ENCODE results near the gene AMOTL2.

Gene AMOTL2

DNA sequence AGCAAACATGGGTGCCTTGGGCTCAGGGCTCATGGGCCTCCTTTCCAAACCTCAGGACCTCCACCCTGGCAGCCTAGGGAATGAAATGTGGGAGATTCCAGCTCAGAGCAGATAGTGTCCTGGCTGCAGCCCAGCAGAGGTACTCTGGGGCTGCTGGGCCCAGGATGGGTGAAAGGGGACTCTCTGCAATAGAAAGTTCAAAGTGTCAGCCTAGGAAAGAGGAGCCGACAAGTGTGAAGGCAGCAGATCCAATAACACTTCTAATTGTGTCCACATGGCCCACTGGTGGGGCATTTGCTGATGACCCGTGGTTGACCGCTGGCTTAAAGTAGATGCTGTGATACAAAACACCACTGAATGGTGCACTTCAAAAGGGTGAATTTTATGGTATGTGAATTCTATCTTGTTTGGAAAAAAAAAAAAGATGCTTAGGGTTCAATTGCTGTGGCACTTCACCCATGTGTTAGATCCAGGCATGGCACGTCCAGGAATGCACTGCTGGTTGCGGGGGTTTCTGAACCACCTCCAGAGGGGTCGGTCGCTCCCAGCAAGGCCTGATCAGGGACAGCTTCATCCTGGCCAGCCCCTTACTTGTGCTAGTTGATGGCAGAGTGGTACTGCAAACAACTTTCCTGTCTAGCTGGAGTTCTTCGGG lies 20.9 kb downstream of the AMOTL2 start:
- DNase-seq (ENCODE audit: low spot score), result no peak

DNA sequence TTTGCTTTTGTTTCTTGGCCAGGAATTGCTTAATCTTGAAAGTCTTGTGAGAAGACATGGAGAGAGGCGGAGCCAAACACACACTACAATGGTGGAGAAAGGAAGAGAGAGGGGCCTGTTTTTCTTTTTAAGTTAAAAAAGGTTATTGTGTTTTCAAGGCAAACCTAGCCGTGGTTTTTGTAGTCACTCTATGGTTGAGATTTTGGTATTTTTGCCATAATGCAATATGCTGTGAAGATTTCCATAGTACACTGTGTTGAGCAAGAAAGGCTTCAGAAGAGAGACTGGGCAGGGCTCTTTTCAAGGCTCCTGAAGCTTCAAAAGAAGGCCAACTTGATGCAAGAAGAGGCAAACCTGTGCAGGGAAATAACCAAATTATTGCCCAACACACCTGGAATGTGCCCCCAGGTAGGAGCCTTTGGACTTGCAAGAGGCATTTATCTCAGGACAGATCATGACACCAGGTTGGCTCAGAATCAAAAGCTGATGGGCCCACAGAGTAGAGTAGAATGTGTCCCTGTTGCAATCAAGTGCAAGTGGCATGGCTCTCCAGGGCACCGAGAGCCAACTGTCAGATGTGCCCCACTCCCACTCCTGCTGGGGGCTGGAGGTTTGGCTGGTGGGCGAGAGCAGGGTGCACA lies 22.1 kb downstream of the AMOTL2 start:
- no peak for DNase-seq (ENCODE audit: low spot score)

DNA sequence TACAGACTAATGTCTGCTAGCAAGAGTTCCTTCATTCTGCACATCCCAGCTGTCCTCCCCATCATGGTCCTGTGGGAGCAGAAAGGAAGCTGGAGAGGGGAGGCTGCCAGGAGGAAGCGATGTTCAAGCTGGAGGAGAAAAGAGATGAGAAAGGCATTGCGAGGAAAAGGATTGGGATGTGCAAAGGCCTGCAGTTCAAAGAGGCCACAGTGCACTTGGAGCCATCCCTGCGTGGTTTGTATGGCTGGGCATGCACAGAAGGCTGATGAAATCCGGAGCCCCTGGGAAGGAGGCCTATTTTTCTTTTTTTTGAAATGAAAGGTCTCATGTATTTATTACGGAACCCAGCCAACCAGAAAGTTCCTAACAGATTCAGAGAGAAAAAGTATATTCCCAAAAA lies 22.8 kb downstream of the AMOTL2 start:
- DNase-seq (ENCODE audit: low spot score), result no peak

DNA sequence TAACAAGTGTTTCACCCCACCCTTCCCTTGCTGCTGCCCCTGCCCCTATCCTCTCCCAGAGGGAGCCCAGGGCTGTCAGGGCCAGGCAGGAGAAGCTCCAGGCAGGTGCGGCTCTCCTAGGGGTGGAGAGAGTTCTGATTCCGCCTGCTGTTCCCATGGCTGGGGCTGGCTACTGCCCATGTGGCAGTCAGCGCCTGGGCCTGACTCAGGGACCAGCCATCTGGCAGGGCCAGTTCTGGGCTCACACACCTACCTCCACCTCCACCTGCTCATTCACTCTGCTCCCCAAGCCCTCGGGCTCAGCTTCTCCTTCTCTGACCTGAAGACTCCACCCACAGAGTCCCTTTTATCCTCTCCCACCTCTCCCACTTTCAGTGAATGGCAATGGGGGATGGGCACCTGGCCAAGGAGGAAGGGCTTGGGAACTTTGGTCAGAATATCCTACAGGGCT lies 23.4 kb downstream of the AMOTL2 start:
- DNase-seq (ENCODE audit: low spot score), result no peak

DNA sequence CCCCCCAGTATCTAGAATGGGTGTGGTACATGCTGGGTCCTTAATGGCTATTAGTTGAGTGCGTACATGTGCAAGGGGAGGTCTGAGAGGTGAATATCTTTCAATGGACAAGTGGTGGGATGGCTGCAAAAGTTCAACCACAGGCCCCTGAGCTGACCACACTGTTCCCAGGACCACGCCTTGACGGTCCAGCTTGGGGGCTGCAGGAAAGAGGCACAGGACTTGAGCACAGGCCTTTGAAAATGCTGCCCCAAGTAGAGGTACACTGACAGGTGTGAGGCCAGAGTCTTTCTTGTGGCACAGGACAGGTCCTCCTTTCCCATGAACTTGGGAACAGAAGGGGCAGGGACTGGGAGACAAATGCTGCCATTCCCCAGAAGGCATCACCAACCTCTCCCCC lies 24.0 kb downstream of the AMOTL2 start:
- DNase-seq (ENCODE audit: low spot score), result no peak

DNA sequence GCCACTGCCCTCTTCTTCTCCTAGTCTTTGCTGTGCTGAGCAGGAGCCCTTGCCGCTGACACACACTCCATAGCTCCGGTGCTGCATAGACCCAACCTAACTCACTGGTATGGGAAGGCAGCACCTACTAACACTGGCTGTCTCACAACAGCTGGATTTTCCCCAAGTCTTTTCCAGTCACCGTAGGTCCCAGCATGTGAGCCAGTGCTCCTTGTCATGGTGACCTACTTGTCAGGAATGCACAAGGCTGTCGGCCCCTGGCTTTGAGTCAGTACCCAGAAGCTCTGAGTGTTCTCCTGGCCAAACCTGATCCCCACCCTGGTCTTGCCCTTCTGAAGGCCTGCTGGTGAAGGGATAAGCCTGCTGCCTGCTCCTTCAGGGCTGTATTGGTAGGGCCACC lies 25.7 kb downstream of the AMOTL2 start:
- DNase-seq (ENCODE audit: low spot score), result no peak

DNA sequence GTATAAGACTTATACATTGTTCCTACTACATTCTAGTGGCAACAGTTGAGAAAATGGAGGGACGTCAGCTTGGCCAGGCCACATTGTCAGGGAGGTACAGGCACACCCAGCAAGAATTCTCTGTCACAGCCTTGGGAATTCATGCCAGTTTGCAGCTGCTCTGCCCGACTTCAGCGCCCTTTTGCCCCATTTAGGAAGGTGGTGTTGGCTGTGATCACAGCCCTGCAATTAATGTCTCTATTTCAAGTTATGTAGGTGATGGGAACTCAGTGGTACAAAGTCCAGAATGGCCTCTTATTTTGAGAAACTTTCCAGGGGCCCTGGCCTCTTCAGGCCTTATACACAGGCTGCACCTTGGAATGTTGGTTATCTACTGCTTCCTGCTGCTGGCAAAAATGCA lies 26.7 kb downstream of the AMOTL2 start:
- no peak for DNase-seq (ENCODE audit: low spot score)

DNA sequence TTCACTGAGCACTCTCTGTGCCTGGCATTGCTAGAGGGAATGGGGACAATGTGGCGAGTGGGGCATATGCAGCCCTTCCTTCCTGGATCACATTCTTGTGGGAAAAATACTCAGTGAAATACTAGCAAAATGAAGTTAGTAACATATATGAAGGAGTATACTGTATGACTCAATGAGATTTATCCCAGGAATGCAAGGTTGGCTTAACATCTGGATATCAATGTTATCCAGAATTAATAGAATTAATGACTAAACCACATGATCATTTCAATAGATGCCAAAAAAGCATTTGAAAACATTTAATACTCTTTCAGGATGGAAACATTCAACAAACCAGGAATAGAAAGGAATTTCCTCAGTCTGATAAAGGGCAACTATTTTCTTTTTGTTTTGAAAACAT lies 27.5 kb downstream of the AMOTL2 start:
- DNase-seq (ENCODE audit: low spot score), result no peak

DNA sequence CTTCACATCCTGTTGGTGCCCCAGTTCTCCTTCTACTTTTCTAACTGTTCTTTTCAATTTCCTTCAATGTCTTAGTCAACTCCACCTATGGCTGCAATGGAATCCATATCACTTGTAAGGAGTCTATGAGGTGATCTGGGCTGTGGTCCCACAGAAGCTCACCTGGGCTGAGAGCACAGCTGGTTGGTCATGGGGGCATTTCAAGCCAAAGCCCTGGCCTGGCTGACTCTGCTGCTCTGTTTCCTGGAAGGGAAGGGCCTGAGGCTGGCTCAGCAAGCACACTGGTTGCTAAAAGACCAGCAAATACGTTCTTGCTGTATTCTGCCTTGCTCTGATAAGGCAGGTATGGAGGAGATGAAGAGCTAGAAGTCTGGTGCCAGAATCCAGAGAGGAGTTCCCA lies 29.0 kb downstream of the AMOTL2 start:
- no peak for DNase-seq (ENCODE audit: low spot score)

DNA sequence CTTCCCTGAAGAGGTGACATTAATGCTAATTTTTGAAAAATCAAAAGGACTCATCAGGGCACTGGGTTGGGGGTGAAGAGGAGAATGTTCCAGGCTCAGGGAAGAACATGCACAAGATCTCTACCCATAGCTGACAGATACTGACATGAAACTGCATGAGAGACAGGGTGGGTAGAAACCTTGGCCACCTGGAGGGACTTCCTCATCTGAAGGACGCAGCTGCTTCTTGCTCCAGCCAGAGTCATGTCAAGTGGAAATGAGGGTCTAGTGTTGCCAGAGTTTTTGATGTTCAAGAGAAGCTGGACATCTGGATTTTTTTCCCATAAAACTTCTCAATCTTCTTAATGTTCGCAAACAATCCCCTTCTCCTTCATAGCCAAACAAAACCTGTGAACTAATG lies 29.7 kb downstream of the AMOTL2 start:
- no peak for DNase-seq (ENCODE audit: low spot score)

DNA sequence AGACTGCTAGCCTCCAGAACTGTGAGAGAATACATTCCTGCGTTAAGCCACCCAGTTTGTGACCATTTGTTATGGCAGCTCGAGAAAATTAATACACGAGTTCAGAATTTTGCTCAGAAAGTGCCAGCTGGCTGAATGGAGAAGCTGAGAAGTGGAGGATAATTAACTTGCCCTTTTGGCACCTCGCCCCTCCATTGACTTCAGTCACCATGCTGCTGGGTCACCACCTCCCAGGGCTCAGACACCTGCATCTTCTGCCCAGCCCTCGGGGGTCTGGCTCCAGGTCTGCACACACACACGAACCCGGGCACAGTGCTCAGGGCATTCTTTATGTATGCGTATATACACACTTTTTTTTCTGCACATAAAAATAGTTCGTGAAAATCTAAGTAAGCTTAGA lies 32.0 kb downstream of the AMOTL2 start:
- no peak for DNase-seq (ENCODE audit: low spot score)

DNA sequence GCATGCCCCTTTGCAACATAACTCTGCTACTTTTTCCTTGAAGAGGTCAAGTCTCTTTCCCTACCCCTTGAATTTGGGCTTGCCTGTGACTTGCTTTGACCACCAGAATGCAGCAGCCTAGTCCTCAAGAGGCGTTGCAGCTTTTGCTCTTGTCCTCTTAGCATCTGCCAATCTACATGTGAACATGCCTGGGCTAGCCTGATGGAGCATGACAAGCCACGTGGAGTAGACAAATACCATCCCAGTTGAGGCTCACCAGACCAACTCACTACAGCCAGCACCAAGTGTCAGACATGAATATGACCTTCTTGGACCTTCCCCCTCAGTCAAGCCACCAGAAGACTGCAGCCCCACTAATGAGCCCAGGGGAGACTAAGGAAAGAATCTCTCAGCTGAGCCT lies 32.9 kb downstream of the AMOTL2 start:
- DNase-seq (ENCODE audit: low spot score), result no peak

DNA sequence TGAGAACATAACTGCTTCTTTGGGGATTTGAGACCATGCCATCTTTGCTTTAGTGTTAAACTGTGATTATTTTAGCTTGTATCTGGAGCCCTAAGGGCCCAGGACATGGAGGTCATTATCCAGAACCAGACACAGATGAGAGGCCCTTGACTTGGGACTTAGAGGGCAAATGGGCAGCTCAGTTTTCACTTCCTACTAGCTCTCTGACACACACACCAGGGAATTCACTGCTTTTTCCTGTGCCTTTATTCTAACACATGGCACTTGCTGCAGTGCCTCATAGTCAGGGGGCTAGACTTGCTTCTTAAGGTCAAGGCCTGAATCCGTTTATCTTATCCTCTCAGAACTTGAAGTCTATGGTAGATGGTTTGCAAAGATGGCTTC lies 33.3 kb downstream of the AMOTL2 start:
- DNase-seq (ENCODE audit: low spot score), result no peak

DNA sequence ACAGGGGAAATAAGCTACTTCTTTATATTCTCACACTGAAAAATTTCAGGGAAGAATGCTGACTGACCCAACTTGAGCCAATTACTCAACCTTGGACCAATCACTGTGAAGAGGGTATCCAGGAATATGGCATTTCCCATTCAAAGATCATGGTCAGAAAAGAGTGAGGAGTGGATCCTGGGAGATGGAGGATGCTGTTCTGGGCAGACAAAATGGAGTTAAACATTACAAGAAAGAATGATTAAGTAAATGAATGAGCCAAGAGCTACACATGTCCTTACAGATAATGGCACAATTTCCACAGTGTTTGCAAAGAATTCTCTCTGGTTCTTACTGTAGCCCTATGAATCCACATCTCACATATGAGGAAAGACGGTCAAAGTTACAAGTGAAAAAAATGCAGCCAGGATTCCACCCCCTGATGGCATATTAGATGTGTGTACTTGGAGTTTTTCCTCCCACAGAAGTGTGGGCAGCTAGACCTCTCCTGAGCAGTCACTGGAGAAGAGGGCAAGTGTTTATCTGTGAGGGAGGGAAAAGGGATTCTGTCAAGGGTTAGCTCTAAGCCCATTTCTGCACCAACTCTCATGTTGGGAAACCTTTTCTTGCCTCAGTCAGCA lies 33.8 kb downstream of the AMOTL2 start:
- DNase-seq (ENCODE audit: low spot score), result no peak

DNA sequence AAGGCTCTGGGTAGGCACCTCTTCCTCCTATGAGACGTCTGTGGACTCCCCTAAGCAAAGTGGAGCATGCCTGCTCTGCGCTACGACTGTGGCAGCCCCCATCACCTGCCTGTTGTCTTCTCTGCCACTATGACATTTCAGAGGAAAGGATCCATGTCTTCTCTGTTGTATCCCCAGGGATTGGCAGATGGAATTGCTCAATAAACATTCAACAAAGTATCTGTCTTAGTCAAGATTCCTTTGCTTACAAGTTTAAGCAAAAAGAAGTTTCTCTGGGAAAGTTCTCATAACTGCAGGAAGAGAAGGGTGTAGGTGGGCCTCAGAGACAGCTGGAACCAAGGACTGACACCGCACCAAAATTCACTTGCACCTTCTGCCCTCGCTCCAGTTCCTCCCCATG lies 34.3 kb downstream of the AMOTL2 start:
- DNase-seq (ENCODE audit: low spot score), result no peak

DNA sequence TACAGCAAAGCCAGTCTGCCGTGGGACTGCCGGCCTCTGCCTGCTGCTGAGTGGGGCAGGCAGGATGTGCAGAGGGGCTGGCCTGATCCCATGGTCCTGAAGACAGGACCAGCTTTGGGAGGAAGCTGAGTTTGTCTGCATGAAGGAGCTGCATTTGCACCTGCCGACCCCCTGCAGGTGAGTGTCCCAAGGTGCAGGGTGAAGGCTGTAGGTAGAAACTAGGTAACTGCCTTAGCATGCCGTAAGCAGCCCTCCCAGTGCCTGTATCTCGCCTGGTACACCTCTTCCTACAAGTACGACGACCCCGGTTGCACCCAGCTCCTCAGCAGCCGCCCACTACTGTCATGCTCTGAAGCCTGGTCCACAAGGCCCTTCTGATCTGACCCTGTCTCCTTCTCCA lies 34.9 kb downstream of the AMOTL2 start:
- DNase-seq (ENCODE audit: low spot score), result no peak

DNA sequence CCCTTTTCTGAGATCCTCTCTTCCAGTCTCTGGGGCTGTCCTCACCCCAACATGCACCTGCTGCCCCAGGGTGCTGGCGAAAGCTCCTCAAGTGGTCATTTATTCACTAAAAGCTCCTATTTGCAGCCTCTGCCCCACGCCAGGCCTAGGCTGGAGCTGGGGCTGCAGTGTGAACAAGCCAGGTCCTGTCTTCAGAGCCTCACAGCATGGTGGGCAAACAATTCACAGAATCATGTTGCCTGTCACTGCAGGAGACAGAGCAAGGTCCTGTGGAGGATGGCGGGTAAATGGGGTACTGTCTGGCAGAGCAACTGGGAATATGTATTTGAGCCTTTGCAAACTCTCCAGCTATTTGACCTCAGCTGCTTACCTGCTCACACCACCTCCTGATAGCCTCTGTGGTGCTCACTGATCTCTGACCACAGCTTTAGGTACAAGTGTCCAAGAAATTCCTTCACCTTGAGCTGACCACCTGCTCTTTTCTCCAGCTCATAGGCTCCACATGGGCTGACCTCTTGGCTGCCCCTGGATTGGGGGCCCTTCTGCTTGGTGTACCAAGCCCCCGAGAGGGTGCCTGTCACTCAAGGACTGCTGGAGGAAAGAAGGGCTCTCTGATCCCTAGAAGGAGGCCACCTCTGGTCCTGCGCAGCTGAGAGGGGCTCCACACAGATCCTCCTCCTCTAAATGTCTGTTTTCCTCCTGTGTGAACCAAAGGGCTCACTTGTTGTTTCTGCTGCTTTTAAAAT lies 35.6 kb downstream of the AMOTL2 start:
- DNase-seq (ENCODE audit: low spot score), result no peak

DNA sequence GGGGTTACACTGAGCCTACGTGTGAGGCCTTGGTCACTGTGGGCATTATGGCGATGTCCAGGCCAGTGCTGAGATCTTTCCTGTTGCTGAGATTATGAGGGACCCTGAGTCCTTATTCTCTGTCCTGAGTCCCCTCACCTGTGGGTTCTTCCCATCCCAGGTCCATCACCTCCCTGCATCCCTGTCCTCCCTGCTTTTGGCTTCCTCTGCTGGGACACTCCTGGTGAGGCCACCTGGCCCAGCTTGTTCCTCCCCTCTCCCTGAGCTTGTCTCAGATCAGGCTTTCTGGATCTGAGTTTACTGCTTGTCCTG lies 36.1 kb downstream of the AMOTL2 start:
- DNase-seq (ENCODE audit: low spot score), result no peak

DNA sequence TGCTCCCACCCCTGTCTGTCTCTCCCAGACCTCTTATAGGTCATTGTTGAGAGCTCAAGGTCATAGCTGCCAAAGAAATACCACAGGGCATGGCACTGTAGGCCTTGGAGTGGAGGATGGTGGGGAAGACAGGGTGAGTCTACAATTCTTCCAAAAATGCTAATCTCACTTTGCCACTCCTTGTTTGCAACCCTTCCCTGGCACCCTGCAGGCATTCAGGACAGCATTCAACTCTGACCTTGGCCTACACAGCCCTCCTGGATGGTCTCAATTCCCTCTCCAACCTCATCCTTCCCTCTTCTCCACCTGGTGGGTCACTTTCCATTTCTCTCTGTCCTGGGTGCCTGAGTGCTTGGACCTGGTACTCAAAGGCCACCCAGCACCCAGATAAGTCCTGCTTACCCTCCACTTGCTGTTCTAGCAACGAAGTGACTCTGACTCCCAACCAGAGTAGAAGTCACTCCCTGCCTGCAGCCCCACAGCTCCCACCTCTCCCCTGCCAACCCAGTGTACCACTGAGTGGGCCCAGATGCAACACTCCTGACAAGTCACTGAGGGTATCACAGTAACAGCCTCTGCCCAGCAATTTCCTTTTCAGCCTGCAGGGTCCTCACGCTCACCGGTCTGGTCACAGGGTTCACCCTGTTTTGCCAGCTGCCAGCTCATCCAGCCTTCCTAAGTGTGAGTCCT lies 36.6 kb downstream of the AMOTL2 start:
- DNase-seq (ENCODE audit: low spot score), result no peak

DNA sequence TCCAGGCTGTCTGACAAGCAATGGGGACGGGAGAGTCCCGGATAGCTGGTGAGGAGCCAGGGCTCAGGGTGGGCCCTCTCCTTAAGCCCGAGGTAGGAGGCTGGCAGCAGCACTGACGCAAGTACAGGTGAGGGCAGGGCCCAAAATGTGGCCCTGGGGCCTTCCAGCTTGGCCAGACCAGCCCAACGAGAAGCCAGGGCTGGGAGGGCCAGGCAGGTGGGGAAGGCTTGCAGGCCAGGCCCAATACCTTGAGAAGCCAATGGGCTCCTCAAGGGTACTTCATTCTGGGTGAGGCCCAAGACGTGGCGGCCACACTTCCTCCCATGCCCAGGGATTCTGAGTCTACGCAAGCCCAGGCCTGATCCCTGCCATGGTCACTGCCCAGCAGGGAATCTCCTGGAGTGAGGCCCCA lies 37.2 kb downstream of the AMOTL2 start:
- no peak for DNase-seq (ENCODE audit: low spot score)

DNA sequence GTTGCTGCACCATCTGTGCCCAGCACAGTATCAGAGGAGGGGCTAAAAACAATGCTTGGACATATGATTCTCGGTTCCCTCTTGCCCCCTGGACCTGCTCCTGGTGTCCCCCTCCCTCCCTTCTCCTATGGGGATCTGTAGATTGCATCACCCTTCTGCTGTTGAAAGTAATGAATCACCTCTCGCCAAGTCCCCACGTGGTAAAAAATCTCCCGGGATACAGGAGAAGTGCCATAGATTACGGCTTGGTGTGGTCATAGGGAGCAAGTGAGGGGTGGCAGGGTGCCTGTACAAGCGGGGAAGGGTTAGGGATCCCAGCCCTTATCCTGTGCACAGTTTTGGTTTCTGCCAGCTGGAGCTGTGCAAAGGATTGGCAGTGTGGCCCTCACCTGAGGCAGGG lies 37.7 kb downstream of the AMOTL2 start:
- DNase-seq (ENCODE audit: low spot score), result no peak

DNA sequence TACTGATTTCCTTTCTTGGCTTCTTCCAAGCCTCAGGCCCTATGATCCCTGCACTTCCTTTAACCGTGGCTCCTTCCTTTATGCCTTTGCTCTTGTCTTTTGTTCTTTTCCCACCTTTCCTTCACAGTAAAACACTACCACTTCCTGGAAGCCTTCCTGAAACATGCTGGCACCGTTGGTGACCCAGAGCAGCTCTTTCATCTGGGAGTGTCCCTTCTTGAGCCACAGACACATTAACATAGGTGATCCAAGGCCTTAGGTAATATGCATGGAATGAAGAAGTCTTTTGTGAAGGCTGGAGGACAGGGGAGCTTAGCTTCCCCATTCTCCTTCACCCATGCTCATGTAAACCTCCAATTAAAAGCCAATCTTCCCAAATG lies 39.4 kb downstream of the AMOTL2 start:
- no peak for DNase-seq (ENCODE audit: low spot score)
